ENCODE measurements around the gene PLAU. TPM values are rescaled to one million over a fixed set of nuclear protein-coding genes. Genes with fewer than 3 reads are reported as not detected.

PLAU gene
- total and polyA plus RNA-seq, 2 donors (not counting 3 experiments of a cell fraction or from before 2014, with no cell fraction given) = 23.6 to 34.9 TPM

GRCh38 chr10:73868655-73869195, 42.2 kb upstream of the PLAU start:
- H3K9me1 ChIP-seq (replicated peaks; ENCODE audit: control insufficient read depth, extremely low read depth, insufficient read depth, low read length) = no peaks in the 10 kb centered on the region
- no peak overlapping the region for H3K4me3 ChIP-seq (replicated peaks in 1 of 3; ENCODE audit: insufficient read depth in 1 of 3, low read depth in 1 of 3, low read length in 3 of 3)
- H3K9me3 ChIP-seq (replicated peaks; ENCODE audit: control insufficient read depth, insufficient read depth, low read length) = no peaks in the 10 kb centered on the region
- H3K4me1 ChIP-seq (ENCODE audit: control insufficient read depth, extremely low read depth, insufficient read depth, low read length) = peaks cover 17% of the 10 kb centered on the region
- no peak overlapping the region for H3K9ac ChIP-seq (replicated peaks; ENCODE audit: extremely low read depth, insufficient read depth, low read length)
- intact Hi-C loops (cut with micrococcal nuclease) (no loop called here), dilution Hi-C loops (cut with MboI; ENCODE audit: extremely low pct_ligation_motif_present, low sequenced_read_pairs) (no loop called here)
- BruUV-seq (replicated peaks) = no TSS peak
- H3K79me2 ChIP-seq (ENCODE audit: control insufficient read depth, insufficient read depth, low read length) = peaks cover 7% of the 10 kb centered on the region
- no peak overlapping the region for H3K4me2 ChIP-seq (ENCODE audit: insufficient read depth, low read length)
- ChIA-PET CTCF (no interaction called here), POLR2A (no interaction called here)
- H3K27me3 ChIP-seq (ENCODE audit: control insufficient read depth in 2 of 2, insufficient read depth in 2 of 2, low read length in 2 of 2) = no peaks in the 10 kb centered on the region
- H3K27ac ChIP-seq (ENCODE audit: insufficient read depth, low read depth, low read length) = no peak overlapping the region
- no peaks in the 10 kb centered on the region for H4K20me1 ChIP-seq (replicated peaks; ENCODE audit: control insufficient read depth, extremely low read depth, insufficient read depth, low read length)
- DNase-seq (ENCODE audit: low read depth, low spot score) (no peak), FAIRE-seq (no peak)
- peaks cover 6 to 11% of the 10 kb centered on the region in 2 experiments for H3K36me3 ChIP-seq (ENCODE audit: control insufficient read depth in 2 of 2, extremely low read depth in 1 of 2, insufficient read depth in 2 of 2, low read length in 2 of 2)
- TF ChIP-seq POLR2A (IDR thresholded peaks at IDR 0.05; ENCODE audit: low read depth, low read length) = no peak
- TF ChIP-seq JUN (IDR thresholded peaks at IDR 0.05; ENCODE audit: borderline replicate concordance, insufficient read depth, insufficient read length, low read depth) = no peak
- TF ChIP-seq, protein P1, sequence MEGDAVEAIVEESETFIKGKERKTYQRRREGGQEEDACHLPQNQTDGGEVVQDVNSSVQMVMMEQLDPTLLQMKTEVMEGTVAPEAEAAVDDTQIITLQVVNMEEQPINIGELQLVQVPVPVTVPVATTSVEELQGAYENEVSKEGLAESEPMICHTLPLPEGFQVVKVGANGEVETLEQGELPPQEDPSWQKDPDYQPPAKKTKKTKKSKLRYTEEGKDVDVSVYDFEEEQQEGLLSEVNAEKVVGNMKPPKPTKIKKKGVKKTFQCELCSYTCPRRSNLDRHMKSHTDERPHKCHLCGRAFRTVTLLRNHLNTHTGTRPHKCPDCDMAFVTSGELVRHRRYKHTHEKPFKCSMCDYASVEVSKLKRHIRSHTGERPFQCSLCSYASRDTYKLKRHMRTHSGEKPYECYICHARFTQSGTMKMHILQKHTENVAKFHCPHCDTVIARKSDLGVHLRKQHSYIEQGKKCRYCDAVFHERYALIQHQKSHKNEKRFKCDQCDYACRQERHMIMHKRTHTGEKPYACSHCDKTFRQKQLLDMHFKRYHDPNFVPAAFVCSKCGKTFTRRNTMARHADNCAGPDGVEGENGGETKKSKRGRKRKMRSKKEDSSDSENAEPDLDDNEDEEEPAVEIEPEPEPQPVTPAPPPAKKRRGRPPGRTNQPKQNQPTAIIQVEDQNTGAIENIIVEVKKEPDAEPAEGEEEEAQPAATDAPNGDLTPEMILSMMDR (IDR thresholded peaks at IDR 0.05; ENCODE audit: extremely low read depth in 1 of 2, insufficient read depth in 1 of 2, low read depth in 1 of 2, low read length in 2 of 2) = no peak
- TF ChIP-seq, protein P2, sequence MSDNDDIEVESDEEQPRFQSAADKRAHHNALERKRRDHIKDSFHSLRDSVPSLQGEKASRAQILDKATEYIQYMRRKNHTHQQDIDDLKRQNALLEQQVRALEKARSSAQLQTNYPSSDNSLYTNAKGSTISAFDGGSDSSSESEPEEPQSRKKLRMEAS (IDR thresholded peaks at IDR 0.05; ENCODE audit: insufficient read depth, insufficient read length) = no peak
- TF ChIP-seq FOS (IDR thresholded peaks at IDR 0.05; ENCODE audit: borderline replicate concordance, insufficient read depth, low read length) = no peak
- no peak for TF ChIP-seq EZH2 (IDR thresholded peaks at IDR 0.05; ENCODE audit: borderline replicate concordance, low read depth, low read length, severe bottlenecking)
- no peak for TF ChIP-seq MYC (IDR thresholded peaks at IDR 0.05; ENCODE audit: low read depth, low read length)
- no peak for TF ChIP-seq GATA2 (IDR thresholded peaks at IDR 0.05; ENCODE audit: insufficient read depth, insufficient read length, low read depth, low read length)
- no peak for TF ChIP-seq POLR2AphosphoS5 (IDR thresholded peaks at IDR 0.05; ENCODE audit: insufficient read depth, low read depth, low read length)
- no peak overlapping the region for H2AFZ ChIP-seq (ENCODE audit: low read depth, low read length)
